GM18909 (cell line): ENCODE data around the gene NKAP.
A peak's percentile ranks its signal among the peaks of the same experiment; 100 is the strongest.
"Not testable (repeated sequence)": the region's sequence is repeated elsewhere in the genome, so short reads cannot be mapped to it uniquely, and the experiment has no call there.

Experiments used
- ATAC-seq: cut with Tn5 transposase; IDR thresholded peaks from one replicate; pipeline ENCODE4 v1.9.1; 2021; ENCODE audit warnings: mild to moderate bottlenecking; ENCODE audit not compliant: unreplicated experiment, poor library complexity

NKAP gene

GRCh38 chrX:119943185-119943988, at the start of gene NKAP:
TSS of gene NKAP (minus strand) at chrX:119943751. CDS start at chrX:119943605, 146 bp downstream.
- peak; percentile 83 for ATAC-seq

DNA sequence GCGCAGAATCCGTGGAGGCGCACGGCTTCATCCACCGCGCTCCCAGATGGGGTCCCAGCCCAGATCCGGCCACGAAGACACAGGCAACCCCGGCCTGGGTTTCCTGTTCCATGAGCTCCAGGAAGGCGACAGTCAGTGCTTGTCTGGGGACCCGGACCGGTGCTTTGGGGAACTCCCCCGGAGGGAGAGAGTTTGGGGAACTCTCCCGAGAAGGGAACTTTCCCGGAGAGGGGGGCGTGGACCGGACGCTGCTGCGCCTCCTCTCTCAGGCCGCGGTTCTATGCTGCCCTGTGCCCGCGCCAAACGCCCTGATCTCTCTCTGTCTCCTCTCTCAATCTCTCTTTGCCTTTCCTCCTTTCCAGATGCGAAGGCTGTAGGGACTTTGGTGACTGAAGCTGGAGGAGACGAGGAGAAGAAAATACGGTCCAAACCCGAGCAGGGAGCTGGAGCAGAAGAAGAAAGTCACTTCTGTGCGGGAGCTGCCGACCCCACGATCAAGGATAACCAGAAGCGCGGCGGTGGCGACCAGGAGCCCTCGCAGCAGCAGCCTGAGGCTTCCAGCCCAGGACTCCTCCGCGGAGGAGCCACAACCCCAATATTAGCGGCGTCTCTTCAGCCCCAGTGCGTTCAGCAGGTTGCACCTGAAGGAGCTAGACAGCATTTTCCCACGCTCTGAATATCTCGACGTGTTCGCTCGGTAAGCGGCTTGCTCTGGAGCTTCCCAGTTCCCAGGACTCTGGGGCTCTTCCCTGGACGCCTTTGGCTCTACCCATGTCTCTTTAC, 47.6 kb upstream of the NKAP start:
- ATAC-seq, result no peak

DNA sequence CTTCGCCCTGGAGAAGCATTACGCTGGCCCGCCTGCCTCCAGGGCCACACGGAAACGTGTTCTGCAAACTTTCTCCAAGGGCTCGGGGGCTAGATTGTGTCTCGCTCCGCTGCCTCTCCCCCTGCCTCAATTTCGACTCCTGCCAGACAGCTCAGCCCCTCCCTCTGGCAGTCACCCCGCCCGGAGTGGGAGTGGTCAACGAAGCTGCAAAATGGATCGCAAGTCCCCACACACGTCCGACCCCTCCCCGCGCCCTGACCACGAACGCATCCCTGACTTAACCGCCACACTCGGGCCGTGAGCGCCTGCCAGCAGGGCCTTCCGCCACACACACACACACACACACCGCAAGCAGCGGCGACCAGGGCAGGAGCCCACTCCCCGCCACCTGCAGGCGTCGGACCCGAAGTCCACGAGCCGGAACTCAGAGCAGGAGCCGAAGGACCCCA, 47.0 kb upstream of the NKAP start:
- ATAC-seq, result no peak

GRCh38 chrX:119989905-119990555, 46.5 kb upstream of the NKAP start:
- ATAC-seq, result no peak

GRCh38 chrX:119986203-119986602, 42.7 kb upstream of the NKAP start:
- no peak for ATAC-seq

DNA sequence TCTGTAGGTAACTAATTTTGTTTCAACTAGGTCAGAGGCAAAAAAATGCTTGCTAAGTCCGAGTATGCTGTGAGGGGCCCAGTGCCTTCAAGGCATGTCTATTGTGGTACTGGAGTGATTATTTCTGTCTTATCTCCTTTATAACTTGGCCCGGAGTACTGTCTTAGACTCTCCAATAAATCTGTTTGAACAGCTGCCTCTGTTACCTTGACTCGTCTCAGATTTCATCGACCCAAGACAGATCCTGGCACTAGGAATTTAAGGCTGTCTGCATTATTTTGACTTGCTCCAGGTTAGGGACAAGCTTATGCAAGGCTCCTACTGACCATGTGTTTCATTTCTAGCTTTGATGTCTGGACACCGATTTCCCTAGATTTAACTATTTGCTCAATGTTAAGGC, 41.1 kb upstream of the NKAP start:
- no peak for ATAC-seq

DNA sequence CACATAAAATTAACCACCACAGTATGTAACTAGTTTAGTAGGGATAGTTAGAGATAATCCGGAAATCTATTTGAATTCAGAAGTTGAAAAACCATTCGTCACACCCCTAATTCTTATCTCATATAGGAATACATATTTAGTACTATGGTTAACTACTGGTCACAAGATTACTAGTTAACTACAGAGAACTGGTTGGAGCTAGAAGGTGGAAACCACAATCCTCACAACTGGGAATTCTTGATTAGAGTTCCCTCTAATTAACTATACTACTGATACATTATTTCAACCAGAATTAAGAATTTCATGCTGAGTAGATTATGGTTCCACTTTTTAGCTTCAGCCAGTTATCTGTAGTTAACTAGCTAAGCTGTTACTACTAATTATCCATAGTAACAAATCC, 39.9 kb upstream of the NKAP start:
- no peak for ATAC-seq

GRCh38 chrX:119982145-119982544, 38.6 kb upstream of the NKAP start:
- no peak for ATAC-seq

DNA sequence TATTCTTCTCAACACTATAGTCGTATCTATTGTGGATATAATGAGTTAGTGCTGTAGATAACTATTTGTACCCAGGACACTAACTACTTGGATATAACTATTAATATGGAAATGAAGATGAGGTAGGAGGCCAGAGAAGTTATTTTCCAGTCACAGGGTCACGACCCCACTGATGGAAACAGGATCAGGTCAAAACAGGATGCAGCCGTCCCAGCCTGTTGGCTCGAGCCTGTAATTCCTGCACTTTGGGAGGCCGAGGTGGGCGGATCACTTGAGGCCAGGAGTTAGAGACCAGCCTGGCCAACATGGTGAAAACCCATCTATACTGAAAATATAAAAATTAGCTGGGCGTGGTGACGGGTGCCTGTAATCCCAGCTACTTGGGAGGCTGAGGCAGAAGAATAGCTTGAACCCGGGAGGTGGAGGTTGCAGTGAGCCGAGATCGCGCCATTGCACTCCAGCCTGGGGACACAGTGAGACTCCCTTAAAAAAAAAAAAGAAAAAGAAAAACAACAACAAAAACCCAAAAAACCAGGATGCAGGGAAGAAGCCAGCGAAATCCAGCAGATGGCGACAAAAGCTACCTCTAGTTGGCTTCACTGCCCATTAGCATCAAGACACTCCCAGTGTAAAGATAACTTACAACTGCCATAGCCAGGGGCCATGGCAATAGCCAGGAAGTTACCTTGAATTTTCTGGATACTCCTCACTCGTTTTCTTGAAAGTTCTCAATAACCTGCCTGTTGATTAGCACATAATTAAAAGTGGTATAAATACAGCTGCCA, 37.9 kb upstream of the NKAP start:
- no peak for ATAC-seq

GRCh38 chrX:119977172-119977571, 33.6 kb upstream of the NKAP start:
- ATAC-seq, result not testable (repeated sequence)

DNA sequence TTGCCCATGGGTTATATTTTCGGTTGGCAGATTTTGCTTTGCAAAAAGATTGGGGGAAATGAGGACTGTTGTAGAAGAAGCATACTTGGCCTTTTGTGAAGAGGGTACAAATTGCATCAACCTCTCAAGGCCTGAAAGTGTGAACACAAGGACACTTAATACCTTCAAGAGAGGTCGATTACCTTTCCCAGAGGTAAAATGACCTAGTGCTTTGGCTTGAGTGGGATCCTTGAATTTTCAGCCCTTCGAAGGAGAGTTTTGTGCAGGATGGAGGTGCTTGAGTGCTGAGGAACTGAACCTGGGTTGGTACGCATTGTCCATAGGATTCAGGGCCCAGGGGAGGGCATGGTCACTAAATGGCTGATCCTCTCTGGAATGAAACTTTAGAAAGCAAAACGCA, 27.6 kb upstream of the NKAP start:
- ATAC-seq, result no peak

- no peak for ATAC-seq
Observed at GRCh38 chrX:119970574-119970973, 27.0 kb upstream of the NKAP start.

- ATAC-seq, result not testable (repeated sequence)
Observed at GRCh38 chrX:119966837-119967236, 23.3 kb upstream of the NKAP start.

GRCh38 chrX:119960625-119961024, 17.1 kb upstream of the NKAP start:
- ATAC-seq, result no peak

GRCh38 chrX:119955807-119956570, 12.4 kb upstream of the NKAP start:
- not testable (repeated sequence) for ATAC-seq

- ATAC-seq, result no peak
Observed at GRCh38 chrX:119954374-119954773, 10.8 kb upstream of the NKAP start.

GRCh38 chrX:119948381-119948780, 4.8 kb upstream of the NKAP start:
- ATAC-seq, result no peak

- ATAC-seq, result no peak
Observed at GRCh38 chrX:119945481-119945880, 1.9 kb upstream of the NKAP start.

DNA sequence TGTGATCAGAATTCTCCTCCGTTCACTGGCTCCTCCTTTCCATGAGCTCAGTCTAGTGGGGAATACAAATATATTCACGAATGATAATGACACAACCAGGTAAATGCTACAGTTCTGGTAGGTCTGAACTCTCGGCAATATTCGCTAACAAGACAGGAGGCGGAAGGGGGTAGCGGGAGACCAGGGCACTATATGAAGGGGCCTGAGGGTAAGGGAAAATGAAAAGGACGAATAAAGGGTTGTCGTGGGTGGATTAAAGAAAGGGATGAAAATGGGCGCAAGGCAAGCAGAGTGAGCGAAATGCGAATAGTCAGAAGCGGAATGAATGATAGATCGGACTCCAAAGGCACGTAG, 743 bp downstream of the NKAP start:
- peak; percentile 7 for ATAC-seq
